ENCODE data around the gene MAP1S.

Gene MAP1S

DNA sequence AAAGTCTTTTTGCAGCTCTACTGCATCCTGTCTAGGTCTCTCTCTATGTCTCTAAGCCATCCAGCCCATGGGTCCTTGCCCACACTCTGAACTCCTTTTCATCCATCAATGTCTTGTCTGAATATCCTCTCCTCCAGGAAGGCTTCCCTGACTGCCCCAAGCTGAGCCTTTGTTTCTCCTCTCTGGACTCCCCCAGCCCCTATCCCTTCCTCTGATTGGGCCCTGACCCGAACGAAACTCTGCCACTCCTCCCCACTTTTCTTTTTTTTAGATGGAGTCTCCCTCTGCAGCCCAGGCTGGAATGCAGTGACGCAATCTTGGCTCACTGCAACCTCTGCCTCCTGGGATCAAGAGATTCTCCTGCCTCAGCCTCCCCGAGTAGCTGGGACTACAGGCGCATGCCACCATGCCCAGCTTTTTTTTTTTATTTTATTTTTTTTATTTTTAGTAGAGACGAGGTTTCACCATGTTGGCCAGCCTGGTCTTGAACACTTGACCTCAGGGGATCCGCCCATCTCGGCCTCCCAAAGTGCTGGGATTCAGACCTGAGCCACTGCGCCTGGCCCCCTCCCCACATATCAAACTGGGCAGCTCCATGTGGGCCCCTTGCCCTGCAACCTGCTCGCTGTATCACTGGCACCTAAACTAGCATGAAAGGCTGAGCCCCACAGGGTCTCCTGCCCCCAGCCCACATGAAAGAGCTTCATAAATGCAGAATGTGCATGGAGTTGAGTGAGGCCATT lies 30.3 kb upstream of the MAP1S start:
- no peak for DNase-seq

DNA sequence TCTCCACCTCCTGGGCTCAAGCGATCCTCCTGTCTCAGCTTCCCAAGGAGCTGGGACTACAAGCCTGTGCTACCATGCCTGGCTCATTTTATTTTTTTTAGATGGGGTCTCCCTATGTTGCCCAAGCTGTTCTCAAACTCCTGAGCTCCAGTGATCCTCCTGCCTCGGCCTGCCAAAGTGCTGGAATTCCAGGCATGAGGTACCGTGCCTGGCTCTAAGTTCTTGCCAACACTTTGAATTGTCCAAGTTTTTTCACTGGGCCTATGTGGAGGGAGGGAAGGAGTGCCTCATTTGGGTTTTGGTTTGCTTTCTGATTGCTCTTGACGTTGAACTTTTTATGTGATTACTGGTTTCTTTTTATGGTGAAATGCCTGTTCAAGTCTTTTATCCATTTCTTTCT lies 26.7 kb upstream of the MAP1S start:
- DNase-seq: no peak

DNA sequence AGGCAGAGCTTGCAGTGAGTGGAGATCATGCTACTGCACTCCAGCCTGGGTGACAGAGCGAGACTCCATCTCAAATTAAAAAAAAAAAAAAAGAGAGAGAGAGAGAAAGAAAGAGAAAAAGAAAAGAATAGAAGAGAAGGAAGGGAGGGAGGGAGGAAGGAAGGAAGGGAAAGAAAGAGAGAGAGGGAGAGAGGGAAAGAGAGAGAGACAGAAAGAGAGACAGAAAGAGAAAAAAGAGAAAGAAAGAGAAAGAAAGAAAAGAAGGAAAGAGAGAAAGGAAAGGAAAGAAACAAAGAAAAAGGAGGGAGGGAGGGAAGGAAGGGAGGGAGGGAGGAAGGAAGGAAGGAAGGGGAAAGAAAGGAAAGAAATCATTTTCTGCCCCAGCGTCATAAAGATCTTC lies 24.1 kb upstream of the MAP1S start:
- DNase-seq: no peak

- peak; percentile 62 for DNase-seq
Observed at GRCh38 chr19:17703824-17704463, 15.3 kb upstream of the MAP1S start.

GRCh38 chr19:17706750-17707181 lies 12.5 kb upstream of the MAP1S start:
- DNase-seq: no peak

- no peak for DNase-seq
Observed at GRCh38 chr19:17711851-17712250, 7.4 kb upstream of the MAP1S start.

- no peak for DNase-seq
Observed at GRCh38 chr19:17716309-17716929, 2.9 kb upstream of the MAP1S start.

DNA sequence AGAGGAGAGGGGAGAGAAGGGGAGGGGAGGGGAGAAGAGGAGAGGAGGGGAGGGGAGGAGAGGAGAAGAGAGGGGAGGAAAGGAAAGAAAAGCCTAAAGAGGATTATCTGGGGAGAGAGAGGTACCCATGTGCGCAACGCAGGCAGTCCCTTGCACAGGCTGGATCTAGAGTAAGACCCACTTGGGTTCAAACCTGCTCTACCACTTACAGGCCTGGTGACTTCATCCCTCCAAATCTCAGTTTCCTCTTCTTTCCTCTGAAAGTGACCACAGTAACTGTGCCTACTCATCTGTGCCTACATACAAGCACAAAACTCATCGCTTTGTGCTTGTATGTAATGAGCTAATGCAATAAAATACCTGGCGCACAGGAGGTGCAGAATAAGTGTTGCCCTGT lies 732 bp upstream of the MAP1S start:
- DNase-seq: no peak

- no peak for DNase-seq
Observed at GRCh38 chr19:17719730-17720400, 585 bp downstream of the MAP1S start.

DNA sequence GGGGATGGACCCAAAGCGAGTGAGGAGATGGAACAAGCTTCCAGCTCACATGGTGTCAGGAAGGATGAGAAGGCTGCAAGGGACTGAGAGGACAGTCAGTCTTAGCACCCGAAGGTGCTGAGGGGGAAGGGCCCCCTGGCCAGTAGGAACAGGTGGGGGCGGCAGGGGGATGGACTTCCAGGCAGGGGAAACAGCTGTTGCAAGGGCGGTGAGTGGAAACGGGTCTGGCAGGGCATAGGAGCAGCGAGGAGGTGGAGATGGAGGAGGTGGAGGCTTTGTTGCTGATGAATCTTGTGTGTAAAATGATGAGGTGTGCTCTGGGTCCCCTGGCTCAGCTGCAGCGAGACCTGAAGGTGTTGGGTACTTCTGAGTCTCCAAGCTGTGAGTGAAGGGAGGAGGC lies 1.2 kb downstream of the MAP1S start:
- no peak for DNase-seq

DNA sequence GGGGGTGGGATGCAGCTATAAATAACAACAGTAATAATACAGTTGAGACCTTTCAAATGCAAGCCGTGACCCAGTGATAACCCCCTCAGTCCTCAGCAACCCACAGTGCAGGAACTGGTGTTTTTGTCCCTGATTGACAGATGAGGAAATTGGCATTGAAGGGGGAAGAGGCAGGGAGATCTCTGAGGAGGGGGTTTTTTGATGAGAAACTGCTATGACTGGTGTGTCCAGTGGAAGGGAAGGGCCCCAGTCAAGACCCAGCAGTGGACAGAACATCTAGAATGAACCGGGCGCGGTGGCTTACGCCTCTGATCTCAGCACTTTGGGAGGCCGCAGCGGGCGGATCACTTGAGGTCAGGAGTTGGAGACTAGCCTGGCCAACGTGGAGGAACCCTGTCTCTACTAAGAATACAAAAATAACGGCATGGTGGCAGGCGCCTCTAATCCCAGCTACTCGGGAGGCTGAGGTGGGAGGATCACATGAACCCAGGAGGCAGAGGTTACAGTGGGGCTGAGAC lies 1.9 kb downstream of the MAP1S start:
- no peak for DNase-seq

GRCh38 chr19:17721821-17722220 lies 2.5 kb downstream of the MAP1S start:
- DNase-seq: no peak

GRCh38 chr19:17722655-17723240 lies 3.5 kb downstream of the MAP1S start:
- DNase-seq: no peak

GRCh38 chr19:17724655-17725054 lies 5.4 kb downstream of the MAP1S start:
- DNase-seq: no peak

- DNase-seq: no peak
Observed at GRCh38 chr19:17725422-17726078, 6.3 kb downstream of the MAP1S start.

DNA sequence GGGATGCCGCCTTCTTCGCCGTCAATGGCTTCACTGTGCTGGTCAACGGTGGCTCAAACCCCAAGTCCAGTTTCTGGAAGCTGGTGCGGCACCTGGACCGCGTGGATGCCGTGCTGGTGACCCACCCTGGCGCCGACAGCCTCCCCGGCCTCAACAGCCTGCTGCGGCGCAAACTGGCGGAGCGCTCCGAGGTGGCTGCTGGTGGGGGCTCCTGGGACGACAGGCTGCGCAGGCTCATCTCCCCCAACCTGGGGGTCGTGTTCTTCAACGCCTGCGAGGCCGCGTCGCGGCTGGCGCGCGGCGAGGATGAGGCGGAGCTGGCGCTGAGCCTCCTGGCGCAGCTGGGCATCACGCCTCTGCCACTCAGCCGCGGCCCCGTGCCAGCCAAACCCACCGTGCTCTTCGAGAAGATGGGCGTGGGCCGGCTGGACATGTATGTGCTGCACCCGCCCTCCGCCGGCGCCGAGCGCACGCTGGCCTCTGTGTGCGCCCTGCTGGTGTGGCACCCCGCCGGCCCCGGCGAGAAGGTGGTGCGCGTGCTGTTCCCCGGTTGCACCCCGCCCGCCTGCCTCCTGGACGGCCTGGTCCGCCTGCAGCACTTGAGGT lies 7.0 kb downstream of the MAP1S start:
- DNase-seq: no peak

- DNase-seq: no peak
Observed at GRCh38 chr19:17726964-17727773, 7.9 kb downstream of the MAP1S start.

- no peak for DNase-seq
Observed at GRCh38 chr19:17727843-17728242, 8.6 kb downstream of the MAP1S start.

DNA sequence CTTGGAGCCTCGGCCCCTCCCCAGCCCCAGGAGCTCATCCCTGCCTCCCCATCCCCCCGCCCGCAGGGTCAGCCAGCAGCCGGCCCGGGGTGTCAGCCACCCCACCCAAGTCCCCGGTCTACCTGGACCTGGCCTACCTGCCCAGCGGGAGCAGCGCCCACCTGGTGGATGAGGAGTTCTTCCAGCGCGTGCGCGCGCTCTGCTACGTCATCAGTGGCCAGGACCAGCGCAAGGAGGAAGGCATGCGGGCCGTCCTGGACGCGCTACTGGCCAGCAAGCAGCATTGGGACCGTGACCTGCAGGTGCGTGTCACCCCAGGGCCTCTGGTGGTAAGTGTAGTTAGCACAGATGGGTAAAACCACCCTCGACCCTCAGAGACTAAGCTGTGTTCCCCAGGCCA lies 13.8 kb downstream of the MAP1S start:
- DNase-seq: no peak

- DNase-seq: no peak
Observed at GRCh38 chr19:17734146-17734545, 14.9 kb downstream of the MAP1S start.

- DNase-seq: no peak
Observed at GRCh38 chr19:17735410-17735809, 16.1 kb downstream of the MAP1S start.

Data from effector CD4-positive, alpha-beta T cell (primary cell).